ENCODE results near the gene NDUFA12. TPM values are rescaled to one million over a fixed set of nuclear protein-coding genes. Genes with fewer than 3 reads are reported as not detected.

Gene NDUFA12
- total and polyA plus RNA-seq, 2 of the 4 experiments (the other 2 are of a cell fraction): 116 to 135 TPM

DNA sequence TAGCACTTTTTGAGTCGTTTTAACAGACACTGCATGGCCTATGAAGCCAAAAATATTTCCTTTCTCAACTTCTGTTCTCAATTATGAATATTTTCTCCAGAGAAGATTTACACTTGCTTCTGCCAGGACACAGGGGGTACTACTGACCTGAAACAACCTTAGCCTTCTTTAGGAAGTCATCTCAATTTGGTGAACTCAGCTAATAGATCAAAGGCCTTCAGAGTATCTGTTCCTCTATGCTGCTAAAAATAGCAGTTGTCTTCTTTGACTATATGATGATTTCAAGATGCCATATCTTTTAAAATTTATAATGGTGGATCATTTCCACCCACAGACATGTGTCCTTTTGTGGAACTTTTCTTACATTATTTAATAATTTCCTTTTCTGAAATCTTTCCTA, 14.0 kb upstream of the NDUFA12 start:
- no peak overlapping the region for H3K9ac ChIP-seq (ENCODE audit: low read depth, low read length)
- no peak overlapping the region for H3K14ac ChIP-seq (replicated peaks; ENCODE audit: low read depth, low read length)
- H4K20me1 ChIP-seq (ENCODE audit: insufficient read depth, low read length): no peaks in the 10 kb centered on the region
- H3K18ac ChIP-seq (ENCODE audit: low read depth, low read length): no peak overlapping the region
- H3K9me3 ChIP-seq (ENCODE audit: control insufficient read depth, insufficient read depth, low read length): no peaks in the 10 kb centered on the region
- no peak overlapping the region for H2AFZ ChIP-seq (replicated peaks; ENCODE audit: low read length, poor library complexity)
- dilution Hi-C loops (cut with HindIII; ENCODE audit: low sequenced_read_pairs, unreplicated experiment): no loop called here
- no peak overlapping the region for H2BK20ac ChIP-seq (ENCODE audit: low read depth, low read length)
- no TSS peak for BruUV-seq (replicated peaks)
- H2BK120ac ChIP-seq (ENCODE audit: low read depth, low read length): no peak overlapping the region
- H3K36me3 ChIP-seq (ENCODE audit: control insufficient read depth, insufficient read depth, low read length): no peaks in the 10 kb centered on the region; the same call in 1 of the 2 replicates
- H4K5ac ChIP-seq (ENCODE audit: low read depth, low read length): no peak overlapping the region
- in situ Hi-C loops (cut with MboI; ENCODE audit: low sequenced_read_pairs): no loop called here
- no peak overlapping the region for H3K56ac ChIP-seq (ENCODE audit: extremely low read depth, insufficient read depth, low read length)
- no peaks in the 10 kb centered on the region for H3K4me1 ChIP-seq (ENCODE audit: control insufficient read depth, insufficient read depth, low read length)
- no CpG with 5 or more reads among the region's 1 CpG for WGBS, 2 experiments (ENCODE audit: extremely low coverage in 2 of 2, insufficient read length in 1 of 2)
- no peak overlapping the region for H3K4ac ChIP-seq (ENCODE audit: low read depth, low read length)
- H4K8ac ChIP-seq (ENCODE audit: low read depth in 2 of 2, low read length in 2 of 2): no peak overlapping the region
- H2AK5ac ChIP-seq (ENCODE audit: low read depth, low read length): no peak overlapping the region
- no peak for ATAC-seq (ENCODE audit: low read depth)
- H2BK15ac ChIP-seq (ENCODE audit: low read depth, low read length): no peak overlapping the region
- TF ChIP-seq NFE2L2 (IDR thresholded peaks at IDR 0.05; ENCODE audit: low read depth, low read length) (no peak), RAD21 (IDR thresholded peaks at IDR 0.05; ENCODE audit: low read length) (no peak), RCOR1 (IDR thresholded peaks at IDR 0.05; ENCODE audit: insufficient replicate concordance, low read length) (no peak), MXI1 (IDR thresholded peaks at IDR 0.05; ENCODE audit: borderline replicate concordance, low read depth, low read length) (no peak), USF2 (IDR thresholded peaks at IDR 0.05; ENCODE audit: low read depth, low read length) (no peak), CEBPB (IDR thresholded peaks at IDR 0.05; ENCODE audit: low read depth, low read length) (no peak), MAFK (IDR thresholded peaks at IDR 0.05; ENCODE audit: low read depth, low read length) (no peak), MAZ (IDR thresholded peaks at IDR 0.05; ENCODE audit: borderline replicate concordance, low read depth, low read length) (no peak), POLR2A (IDR thresholded peaks at IDR 0.05; ENCODE audit: low read depth, low read length) (no peak), BHLHE40 (IDR thresholded peaks at IDR 0.05; ENCODE audit: low read depth, low read length) (no peak), CHD1 (IDR thresholded peaks at IDR 0.05; ENCODE audit: low read depth, low read length) (no peak), SMC3 (IDR thresholded peaks at IDR 0.05; ENCODE audit: low read depth, low read length) (no peak), RFX5 (IDR thresholded peaks at IDR 0.05; ENCODE audit: low read depth, low read length) (no peak), FOS (IDR thresholded peaks at IDR 0.05; ENCODE audit: low read depth, low read length) (no peak)
- TF ChIP-seq, protein P1, sequence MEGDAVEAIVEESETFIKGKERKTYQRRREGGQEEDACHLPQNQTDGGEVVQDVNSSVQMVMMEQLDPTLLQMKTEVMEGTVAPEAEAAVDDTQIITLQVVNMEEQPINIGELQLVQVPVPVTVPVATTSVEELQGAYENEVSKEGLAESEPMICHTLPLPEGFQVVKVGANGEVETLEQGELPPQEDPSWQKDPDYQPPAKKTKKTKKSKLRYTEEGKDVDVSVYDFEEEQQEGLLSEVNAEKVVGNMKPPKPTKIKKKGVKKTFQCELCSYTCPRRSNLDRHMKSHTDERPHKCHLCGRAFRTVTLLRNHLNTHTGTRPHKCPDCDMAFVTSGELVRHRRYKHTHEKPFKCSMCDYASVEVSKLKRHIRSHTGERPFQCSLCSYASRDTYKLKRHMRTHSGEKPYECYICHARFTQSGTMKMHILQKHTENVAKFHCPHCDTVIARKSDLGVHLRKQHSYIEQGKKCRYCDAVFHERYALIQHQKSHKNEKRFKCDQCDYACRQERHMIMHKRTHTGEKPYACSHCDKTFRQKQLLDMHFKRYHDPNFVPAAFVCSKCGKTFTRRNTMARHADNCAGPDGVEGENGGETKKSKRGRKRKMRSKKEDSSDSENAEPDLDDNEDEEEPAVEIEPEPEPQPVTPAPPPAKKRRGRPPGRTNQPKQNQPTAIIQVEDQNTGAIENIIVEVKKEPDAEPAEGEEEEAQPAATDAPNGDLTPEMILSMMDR (conservative IDR thresholded peaks at IDR 0.05; ENCODE audit: low read depth, low read length): no peak
- TF ChIP-seq, protein P2, sequence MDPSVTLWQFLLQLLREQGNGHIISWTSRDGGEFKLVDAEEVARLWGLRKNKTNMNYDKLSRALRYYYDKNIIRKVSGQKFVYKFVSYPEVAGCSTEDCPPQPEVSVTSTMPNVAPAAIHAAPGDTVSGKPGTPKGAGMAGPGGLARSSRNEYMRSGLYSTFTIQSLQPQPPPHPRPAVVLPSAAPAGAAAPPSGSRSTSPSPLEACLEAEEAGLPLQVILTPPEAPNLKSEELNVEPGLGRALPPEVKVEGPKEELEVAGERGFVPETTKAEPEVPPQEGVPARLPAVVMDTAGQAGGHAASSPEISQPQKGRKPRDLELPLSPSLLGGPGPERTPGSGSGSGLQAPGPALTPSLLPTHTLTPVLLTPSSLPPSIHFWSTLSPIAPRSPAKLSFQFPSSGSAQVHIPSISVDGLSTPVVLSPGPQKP (IDR thresholded peaks at IDR 0.05; ENCODE audit: borderline replicate concordance, low read depth, low read length): no peak
- no peak overlapping the region for H2AK9ac ChIP-seq (replicated peaks; ENCODE audit: low read depth, low read length, poor library complexity)
- H3K23ac ChIP-seq (ENCODE audit: low read depth, low read length): no peak overlapping the region
- POLR2A ChIA-PET (ENCODE audit: unreplicated experiment): no interaction called here
- H3K27ac ChIP-seq (ENCODE audit: insufficient read depth, low read length): no peak overlapping the region
- no peak overlapping the region for H2BK5ac ChIP-seq (ENCODE audit: low read depth, low read length, poor library complexity, severe bottlenecking)
- H4K91ac ChIP-seq (ENCODE audit: insufficient read depth, low read depth, low read length): no peak overlapping the region
- intact Hi-C loops (cut with micrococcal nuclease): no loop called here
- H3K27me3 ChIP-seq (ENCODE audit: control insufficient read depth, insufficient read depth, low read length): no peaks in the 10 kb centered on the region
- CTCF ChIA-PET: no interaction called here
- DNase-seq: no peak
- no peaks in the 10 kb centered on the region for H3K79me1 ChIP-seq (ENCODE audit: low read depth in 1 of 2, low read length in 2 of 2)
- no peak overlapping the region for H3K4me3 ChIP-seq (ENCODE audit: insufficient read depth, low read depth, low read length)
- H3K4me2 ChIP-seq (ENCODE audit: low read depth, low read length): no peak overlapping the region
- H3K9me1 ChIP-seq (ENCODE audit: insufficient read depth, low read length): no peaks in the 10 kb centered on the region
